A673 (cell line): ENCODE data around the gene APOBR. TPM values are rescaled to one million over a fixed set of nuclear protein-coding genes. Genes with fewer than 3 reads are reported as not detected.
"Not testable (repeated sequence)": the region's sequence is repeated elsewhere in the genome, so short reads cannot be mapped to it uniquely, and the experiment has no call there.

Experiments used
- BruUV-seq: library from RNA; stranded (reverse); fragments of 400-500 nt; replicated peaks from 2 replicates; lab custom pipeline; 2021; lab: Mats Ljungman, UMichigan
- CTCF ChIA-PET: fragments of 300-600 bp; sonication (Branson Sonifier 250); formaldehyde crosslinking; loops from one replicate; lab custom pipeline; 2022; ENCODE audit warnings: antibody characterized with exemption; lab: Charles Lee
- POLR2A ChIA-PET: fragments of 300-600 bp; sonication (Branson Sonifier 250); formaldehyde crosslinking; loops from one replicate; lab custom pipeline; 2022; ENCODE audit warnings: antibody characterized with exemption; ENCODE audit not compliant: low non-redundant PET; lab: Charles Lee
- DNase-seq: peaks from one replicate; pipeline ENCODE4 v3.0.0-alpha.2; 2015; ENCODE audit warnings: low spot score
- H3K27ac ChIP-seq: fragments of 200-600 bp; sonication (generic); 2 replicates; pipeline ENCODE4 v1.5.1; 2016; ENCODE audit warnings: mixed run types, low read depth, mild to moderate bottlenecking, mixed read lengths, antibody characterized with exemption, low read length; ENCODE audit not compliant: poor library complexity, severe bottlenecking
- H3K27me3 ChIP-seq: fragments of 200-600 bp; sonication (generic); replicated peaks from 2 replicates; pipeline ENCODE4 v1.6.1; 2017; ENCODE audit warnings: mixed run types, low read depth, mild to moderate bottlenecking, mixed read lengths, antibody characterized with exemption, low read length; ENCODE audit not compliant: insufficient read depth, poor library complexity
- H3K36me3 ChIP-seq: fragments of 200-600 bp; sonication (generic); 2 replicates; pipeline ENCODE4 v1.6.1; 2016; ENCODE audit warnings: mixed run types, mild to moderate bottlenecking, mixed read lengths, antibody characterized with exemption, low read length; ENCODE audit not compliant: insufficient read depth, poor library complexity, severe bottlenecking
- H3K4me1 ChIP-seq: fragments of 200-600 bp; sonication (generic); 2 replicates; pipeline ENCODE4 v1.6.1; 2017; ENCODE audit warnings: mixed run types, mild to moderate bottlenecking, mixed read lengths, antibody characterized with exemption, low read length; ENCODE audit not compliant: insufficient read depth, poor library complexity, severe bottlenecking
- H3K4me3 ChIP-seq: fragments of 200-600 bp; sonication (generic); 2 replicates; pipeline ENCODE4 v1.5.1; 2016; ENCODE audit warnings: low read depth, mixed run types, mild to moderate bottlenecking, mixed read lengths, low read length; ENCODE audit not compliant: poor library complexity, severe bottlenecking
- H3K9me3 ChIP-seq: fragments of 200-600 bp; sonication (generic); 2 replicates; pipeline ENCODE4 v1.6.1; 2016; ENCODE audit warnings: mixed run types, low read depth, mild to moderate bottlenecking, mixed read lengths, antibody characterized with exemption, low read length; ENCODE audit not compliant: poor library complexity, severe bottlenecking
- EZH2 ChIP-seq: fragments of 200-600 bp; sonication (generic); IDR thresholded peaks from 2 replicates; pipeline ENCODE4 v1.6.1; 2017; ENCODE audit warnings: borderline replicate concordance, low read depth, mild to moderate bottlenecking, mixed read lengths, antibody characterized with exemption, low read length; ENCODE audit not compliant: poor library complexity, severe bottlenecking
- intact Hi-C: fragments of 100-400 bp; cut with micrococcal nuclease; formaldehyde crosslinking; loops from one replicate; pipeline ENCODE4 v1.10.0; 2022; ENCODE audit not compliant: unreplicated experiment
- total RNA-seq: library from RNA; stranded (reverse); gene quantifications from 2 replicates; pipeline ENCODE4 v1.2.3, GENCODE V29; 2021
- TF ChIP-seq, protein P1 (sequence below): fragments of 300-800, 200-600 bp; sonication (generic); conservative IDR thresholded peaks from 2 replicates; pipeline ENCODE4 v1.5.1; 2017; ENCODE audit warnings: low read depth, mild to moderate bottlenecking, antibody characterized with exemption, low read length, moderate library complexity, mixed read lengths

APOBR gene
- total RNA-seq, 1 experiment from 2014 or later, result not detected

DNA sequence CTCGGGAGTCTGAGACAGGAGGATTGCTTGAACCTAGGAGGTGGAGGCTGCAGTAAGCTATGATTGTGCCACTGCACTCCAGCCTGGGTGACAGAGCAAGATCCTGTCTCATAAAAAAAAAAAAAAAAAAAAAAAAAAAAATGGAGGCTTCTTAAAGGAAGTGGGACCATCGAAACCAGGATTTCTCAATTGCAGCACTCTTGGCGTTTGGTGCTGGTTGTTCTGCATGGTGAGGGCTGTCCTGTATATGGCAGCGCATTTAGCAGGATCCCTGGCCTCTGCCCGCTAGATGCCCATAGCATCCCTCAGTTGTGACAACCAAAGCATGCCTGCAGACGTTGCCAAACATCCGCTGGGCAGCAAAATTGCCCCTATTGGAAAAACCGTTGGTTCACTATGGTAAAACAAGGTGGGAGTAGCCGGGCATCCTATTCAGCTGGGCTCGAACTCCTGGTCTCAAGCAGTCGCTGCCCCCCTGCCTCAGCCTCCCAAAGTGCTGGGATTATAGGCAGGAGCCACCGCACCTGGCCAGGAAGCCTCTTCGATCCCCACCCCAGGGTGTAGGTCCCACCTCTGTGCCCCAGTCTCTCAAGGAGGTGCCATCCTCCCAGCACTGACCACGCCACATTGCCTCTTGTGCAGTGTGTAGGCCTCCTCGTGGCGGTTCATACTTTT, 15.8 kb upstream of the APOBR start:
- H3K27me3 ChIP-seq, result no peaks in the 10 kb centered on the region
- ChIA-PET CTCF (no interaction called here), POLR2A (no interaction called here)
- no peak overlapping the region for H3K27ac ChIP-seq
- peaks cover 4% of the 10 kb centered on the region for H3K36me3 ChIP-seq
- no TSS peak for BruUV-seq
- no peaks in the 10 kb centered on the region for H3K4me1 ChIP-seq
- H3K9me3 ChIP-seq, result no peaks in the 10 kb centered on the region
- intact Hi-C loops, result no loop called here
- DNase-seq, result no peak
- TF ChIP-seq, protein P1, sequence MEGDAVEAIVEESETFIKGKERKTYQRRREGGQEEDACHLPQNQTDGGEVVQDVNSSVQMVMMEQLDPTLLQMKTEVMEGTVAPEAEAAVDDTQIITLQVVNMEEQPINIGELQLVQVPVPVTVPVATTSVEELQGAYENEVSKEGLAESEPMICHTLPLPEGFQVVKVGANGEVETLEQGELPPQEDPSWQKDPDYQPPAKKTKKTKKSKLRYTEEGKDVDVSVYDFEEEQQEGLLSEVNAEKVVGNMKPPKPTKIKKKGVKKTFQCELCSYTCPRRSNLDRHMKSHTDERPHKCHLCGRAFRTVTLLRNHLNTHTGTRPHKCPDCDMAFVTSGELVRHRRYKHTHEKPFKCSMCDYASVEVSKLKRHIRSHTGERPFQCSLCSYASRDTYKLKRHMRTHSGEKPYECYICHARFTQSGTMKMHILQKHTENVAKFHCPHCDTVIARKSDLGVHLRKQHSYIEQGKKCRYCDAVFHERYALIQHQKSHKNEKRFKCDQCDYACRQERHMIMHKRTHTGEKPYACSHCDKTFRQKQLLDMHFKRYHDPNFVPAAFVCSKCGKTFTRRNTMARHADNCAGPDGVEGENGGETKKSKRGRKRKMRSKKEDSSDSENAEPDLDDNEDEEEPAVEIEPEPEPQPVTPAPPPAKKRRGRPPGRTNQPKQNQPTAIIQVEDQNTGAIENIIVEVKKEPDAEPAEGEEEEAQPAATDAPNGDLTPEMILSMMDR, result no peak
- TF ChIP-seq EZH2, result no peak
- no peak overlapping the region for H3K4me3 ChIP-seq

DNA sequence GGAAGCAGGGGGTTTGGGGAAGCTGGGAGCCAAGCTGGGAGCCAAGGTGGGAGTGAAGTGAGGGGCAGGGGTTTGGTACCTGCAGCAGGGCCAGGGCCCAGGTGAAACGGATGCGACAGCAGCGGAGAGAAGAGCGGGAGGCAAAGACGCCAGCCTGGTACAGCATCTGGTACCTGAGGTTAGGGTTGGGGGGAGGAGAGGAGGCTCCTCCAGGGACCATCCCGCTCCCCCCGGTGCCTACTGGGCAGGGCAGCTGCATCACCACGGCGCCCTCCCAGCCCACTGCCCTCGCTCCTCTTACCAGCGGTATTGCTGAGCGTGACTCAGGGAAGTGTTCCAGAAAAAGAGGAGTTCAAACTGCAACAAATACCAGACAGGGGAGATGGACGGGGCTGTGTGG, 12.4 kb upstream of the APOBR start:
- ChIA-PET CTCF (no interaction called here), POLR2A (no interaction called here)
- H3K27ac ChIP-seq, result no peak overlapping the region
- no peak for DNase-seq
- no peaks in the 10 kb centered on the region for H3K4me1 ChIP-seq
- no peak overlapping the region for H3K4me3 ChIP-seq
- no peaks in the 10 kb centered on the region for H3K27me3 ChIP-seq
- TF ChIP-seq, protein P1, result no peak
- no peaks in the 10 kb centered on the region for H3K9me3 ChIP-seq
- BruUV-seq, result no TSS peak
- peaks cover 4% of the 10 kb centered on the region for H3K36me3 ChIP-seq
- intact Hi-C loops, result no loop called here

DNA sequence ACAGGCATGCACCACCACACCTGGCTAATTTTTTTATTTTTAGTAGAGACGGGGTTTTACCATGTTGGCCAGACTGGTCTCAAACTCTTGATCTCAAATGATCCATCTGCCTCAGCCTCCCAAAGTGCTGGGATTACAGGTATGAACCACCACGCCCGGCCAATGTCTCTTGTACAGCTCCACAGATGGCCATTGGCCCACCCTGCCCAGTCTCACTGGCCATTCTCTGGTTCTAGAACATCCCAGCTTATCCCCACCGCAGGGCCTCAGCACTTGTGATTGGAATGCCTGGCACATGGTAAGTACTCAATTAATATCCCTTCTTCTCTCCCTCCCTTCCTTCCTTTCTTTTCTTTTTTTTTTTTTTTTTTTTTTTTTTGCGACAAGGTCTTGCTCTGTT, 11.1 kb upstream of the APOBR start:
- H3K36me3 ChIP-seq, DNase-seq, H3K27ac ChIP-seq, H3K4me3 ChIP-seq, BruUV-seq, H3K4me1 ChIP-seq, intact Hi-C loops, H3K27me3 ChIP-seq, CTCF ChIA-PET, H3K9me3 ChIP-seq, POLR2A ChIA-PET: not testable (repeated sequence)

DNA sequence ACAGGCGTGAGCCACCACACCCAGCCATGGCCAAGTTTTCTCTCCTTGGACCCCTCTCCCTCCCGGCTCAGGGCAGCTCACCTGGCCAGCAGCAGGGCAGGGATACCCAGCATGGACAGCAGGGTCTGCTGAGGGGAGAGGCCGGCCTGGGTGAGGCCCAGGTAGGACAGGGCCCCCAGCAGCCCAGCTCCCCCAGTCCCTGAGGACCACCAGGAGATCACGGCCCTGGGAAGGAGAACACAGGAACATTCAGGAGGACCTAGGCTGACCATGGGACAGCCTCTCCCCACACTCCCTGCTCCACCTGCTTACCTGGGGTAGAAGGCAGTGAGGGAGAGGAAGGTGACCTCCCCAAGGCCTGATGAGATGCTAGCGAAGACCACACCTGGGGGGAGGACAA, 8.2 kb upstream of the APOBR start:
- BruUV-seq, result no TSS peak
- Histone ChIP-seq H3K27me3 (no peaks in the 10 kb centered on the region), H3K36me3 (peaks cover 4% of the 10 kb centered on the region), H3K27ac (no peak overlapping the region), H3K4me3 (no peak overlapping the region), H3K9me3 (no peaks in the 10 kb centered on the region), H3K4me1 (no peaks in the 10 kb centered on the region)
- ChIA-PET CTCF (no interaction called here), POLR2A (no interaction called here)
- TF ChIP-seq, protein P1, result no peak
- no peak for TF ChIP-seq EZH2
- DNase-seq, result no peak
- intact Hi-C loops, result no loop called here
